Fibroblast of upper back skin (primary cell): ENCODE measurements around the gene SLC17A2.
A peak's percentile ranks its signal among the peaks of the same experiment; 100 is the strongest.

Experiments
- DNase-seq: peaks from one replicate; pipeline ENCODE4 v3.0.0-alpha.2; 2013

SLC17A2 gene

DNA sequence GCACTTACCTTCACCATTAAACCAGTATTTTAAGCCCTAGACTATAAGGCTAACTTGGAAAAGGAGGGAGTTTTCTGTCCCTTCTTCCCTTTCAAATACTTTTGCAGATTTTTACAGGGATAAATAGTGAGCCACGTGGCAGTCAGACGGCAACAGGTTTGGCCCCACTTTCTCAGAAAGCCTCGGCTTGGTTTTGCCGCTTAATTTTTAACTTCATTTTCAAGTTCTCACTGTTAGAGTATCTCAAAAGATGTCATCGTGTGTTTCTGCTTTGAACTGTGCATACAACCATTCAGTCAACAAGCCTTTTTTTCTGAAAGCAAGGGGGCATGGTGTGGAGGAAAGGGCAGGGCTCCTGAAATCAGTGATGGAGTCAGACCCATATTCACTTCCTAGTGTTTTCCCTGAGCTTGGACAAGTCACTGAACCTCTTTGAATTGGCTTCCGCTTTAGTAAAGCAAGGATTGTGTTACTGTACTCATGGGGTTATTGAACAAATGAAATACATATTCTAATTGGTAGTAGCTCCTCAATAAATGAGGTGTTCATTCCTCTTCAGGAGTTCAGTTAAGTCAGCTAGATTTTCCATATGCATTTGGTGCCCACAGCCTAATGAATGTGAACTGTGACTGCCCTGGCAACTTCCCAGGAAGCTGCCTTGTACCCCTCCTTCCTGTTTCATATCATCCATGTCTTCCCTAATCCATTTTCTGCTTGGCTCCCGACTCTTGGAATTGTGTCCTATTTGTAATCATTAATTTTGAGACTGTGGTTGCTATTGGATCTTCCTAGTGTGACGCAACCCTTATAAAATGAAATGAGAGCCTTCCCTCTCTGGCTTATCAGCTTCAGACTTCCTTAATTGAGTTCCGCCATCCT lies at the start of gene SLC17A2:
TSS of gene SLC17A2 (minus strand) at position 160 of the 879 bp plus-strand sequence. CDS start 4,895 bp downstream, outside the sequence.
- no peak for DNase-seq

DNA sequence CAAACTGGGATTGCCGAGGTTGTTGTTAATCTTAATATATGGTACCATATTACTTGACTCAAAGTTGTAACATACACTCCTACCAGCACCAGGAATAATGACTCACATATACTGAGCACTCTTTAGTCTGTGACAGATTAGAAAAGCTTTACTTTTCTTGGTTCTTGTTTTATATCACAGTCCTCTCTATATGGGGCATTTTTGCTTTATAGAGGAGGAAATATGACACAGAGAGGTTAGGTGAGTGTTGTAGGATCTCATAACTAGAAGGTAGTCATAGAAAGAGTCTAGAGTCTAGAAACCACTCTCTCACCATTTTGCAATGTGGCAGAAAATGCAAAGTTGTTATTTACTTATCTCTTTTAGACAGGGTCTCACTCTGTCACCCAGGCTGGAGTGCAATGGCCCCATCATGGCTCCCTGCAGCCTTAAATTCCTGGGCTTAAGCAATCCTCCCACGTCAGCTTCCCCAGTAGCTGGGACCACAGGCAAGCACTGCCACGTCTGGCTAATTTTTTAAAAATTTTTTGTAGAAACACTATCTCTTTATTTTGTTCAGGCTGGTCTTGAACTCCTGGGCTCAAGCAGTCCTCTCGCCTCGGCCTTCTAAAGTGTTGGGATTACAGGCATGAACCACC lies 45.6 kb upstream of the SLC17A2 start:
- no peak for DNase-seq

DNA sequence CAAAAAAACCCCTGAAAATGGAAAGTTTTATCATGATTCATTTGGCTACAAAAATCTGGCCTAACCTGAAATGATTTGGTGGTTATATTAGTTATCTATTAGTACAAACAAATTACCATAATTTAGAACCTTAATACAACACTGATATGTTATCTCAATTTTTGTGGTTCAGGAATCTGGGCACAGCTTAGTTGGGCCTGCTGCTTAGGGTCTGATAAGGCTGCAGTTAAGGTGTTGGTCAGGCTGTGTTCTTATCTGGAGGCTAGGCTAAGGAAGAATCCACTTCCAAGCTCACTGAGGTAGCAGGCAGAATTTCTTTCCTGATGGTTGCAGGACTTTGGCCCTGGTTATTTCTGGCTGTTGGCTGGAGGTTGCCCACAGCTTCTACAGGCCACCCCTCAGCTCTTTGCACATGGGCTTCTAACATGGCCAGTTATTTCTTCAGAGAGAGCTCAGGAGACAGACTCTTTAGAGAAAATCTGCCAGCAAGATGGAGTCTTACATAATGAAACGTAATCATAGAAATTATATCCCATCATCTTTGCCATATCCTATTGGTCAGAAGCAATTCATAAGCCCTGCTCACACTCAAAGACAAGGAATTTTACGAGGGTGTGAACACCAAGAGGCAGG lies 43.5 kb upstream of the SLC17A2 start:
- DNase-seq: no peak

- no peak for DNase-seq
These were observed 42.4 kb upstream of the SLC17A2 start for GRCh38 chr6:25972902-25973301.

DNA sequence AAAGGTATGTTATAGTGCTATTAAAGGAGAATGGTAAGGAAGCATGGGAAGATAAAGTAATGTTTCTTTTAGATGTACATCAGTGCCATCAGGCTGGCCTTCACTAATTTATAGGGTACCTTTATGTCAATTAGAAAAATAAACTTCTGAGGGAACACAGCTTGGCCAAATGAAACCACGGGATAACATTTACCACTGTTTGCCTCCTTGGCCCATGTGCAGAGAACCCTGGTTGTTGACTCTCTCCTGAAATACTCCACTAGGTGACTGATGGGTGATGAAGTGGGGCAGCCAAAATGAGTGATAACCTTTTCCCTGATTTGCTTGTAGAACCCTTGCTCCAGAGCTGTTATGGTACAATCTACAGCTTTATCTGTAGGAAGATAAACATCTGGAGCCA lies 41.6 kb upstream of the SLC17A2 start:
- DNase-seq: no peak

DNA sequence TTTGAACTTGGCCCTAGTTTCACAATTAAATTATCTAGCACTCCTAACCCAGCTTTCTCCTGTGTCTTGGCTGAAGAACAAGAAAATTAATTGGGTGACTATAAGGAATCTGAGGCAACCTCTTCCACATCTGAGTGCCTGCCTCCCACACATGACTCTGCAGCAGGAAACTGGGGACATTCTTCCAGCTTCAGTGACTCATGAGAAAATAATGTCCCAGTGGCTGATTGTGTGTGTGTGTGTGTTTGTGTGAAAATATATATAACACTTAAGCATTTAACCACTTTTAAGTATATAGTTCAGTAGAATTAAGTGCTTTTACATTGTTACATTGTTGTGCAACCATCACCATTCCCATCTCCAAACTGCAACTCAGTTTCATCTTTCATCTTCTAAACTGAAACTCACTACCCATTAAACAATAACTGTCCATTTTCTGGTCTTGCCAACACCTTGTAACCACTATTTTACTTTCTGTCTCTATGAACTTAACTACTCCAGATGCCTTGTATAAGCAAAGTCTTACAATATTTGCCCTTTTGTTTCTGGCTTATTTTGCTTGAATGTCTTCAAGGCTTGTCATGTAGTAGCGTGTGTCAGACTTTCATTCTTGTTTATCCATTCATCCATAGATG lies 40.8 kb upstream of the SLC17A2 start:
- peak; percentile 90 for DNase-seq

GRCh38 chr6:25968769-25969168 lies 38.3 kb upstream of the SLC17A2 start:
- no peak for DNase-seq

GRCh38 chr6:25966711-25967110 lies 36.2 kb upstream of the SLC17A2 start:
- no peak for DNase-seq

GRCh38 chr6:25965058-25965457 lies 34.6 kb upstream of the SLC17A2 start:
- DNase-seq: no peak

- peak; percentile 11 for DNase-seq
These were observed 33.1 kb upstream of the SLC17A2 start for GRCh38 chr6:25963426-25964123.

- DNase-seq: peak; percentile 86
These were observed 31.9 kb upstream of the SLC17A2 start, which contains the start of gene TRIM38 for GRCh38 chr6:25962149-25963127. Gene TRIM38 (plus strand): TSS chr6:25962802. CDS start chr6:25966523, 3,721 bp downstream.

DNA sequence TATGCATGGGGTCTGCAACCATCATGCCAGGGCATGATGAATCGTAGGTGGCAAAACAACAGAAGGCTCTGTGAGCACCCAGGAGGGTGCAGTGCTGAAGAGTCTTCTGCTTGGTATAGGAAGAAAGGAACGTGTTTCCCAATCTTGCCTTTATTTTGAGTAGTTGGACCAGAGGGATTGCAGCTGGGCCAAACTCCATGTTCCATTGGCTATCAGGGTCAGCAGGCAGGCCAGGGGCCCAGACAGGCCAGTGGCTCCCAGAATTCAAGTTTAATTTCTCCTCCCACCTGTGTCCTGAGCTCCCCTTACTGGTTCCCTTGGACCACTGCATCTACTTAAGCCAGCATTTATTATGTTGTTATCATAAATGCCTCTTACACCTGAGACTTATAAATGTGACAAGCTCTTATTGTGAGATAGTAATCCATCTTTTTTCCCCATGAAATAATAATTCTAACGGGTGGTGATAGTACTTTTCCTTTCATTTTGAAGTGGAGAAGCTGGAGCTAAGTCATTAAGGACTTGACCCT lies 31.2 kb upstream of the SLC17A2 start:
- DNase-seq: no peak

- no peak for DNase-seq
These were observed 30.2 kb upstream of the SLC17A2 start for GRCh38 chr6:25960734-25961133.

DNA sequence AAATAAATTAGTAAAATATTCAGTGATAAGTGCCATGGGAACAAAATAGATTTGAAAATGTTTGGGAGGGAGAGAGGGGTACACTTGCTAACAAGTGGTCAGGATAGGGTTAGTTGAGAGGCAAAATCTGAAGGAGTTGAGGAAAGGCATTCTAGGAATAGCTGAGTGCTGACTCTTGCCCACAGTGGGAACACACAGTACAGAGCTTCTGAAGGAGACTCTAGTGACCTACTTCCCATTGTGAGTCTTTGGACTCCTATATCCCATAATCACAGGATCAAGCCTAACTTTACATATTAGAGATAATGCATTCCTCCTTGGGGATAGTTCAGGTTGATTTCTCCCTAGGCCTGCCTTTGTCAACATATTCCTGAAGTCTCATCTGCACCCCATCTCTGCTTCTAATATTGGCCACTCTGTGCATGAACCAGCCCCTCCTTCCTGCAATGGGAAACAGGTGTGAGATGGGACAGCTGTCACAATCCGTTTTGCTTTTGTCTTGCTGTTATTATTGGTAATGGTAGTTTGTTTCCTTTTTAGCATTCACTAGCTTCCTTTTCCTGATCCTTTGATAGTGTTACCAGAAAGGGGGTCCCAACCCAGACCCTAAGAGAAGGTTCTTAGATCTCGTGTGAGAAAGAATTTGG lies 29.5 kb upstream of the SLC17A2 start:
- DNase-seq: no peak

DNA sequence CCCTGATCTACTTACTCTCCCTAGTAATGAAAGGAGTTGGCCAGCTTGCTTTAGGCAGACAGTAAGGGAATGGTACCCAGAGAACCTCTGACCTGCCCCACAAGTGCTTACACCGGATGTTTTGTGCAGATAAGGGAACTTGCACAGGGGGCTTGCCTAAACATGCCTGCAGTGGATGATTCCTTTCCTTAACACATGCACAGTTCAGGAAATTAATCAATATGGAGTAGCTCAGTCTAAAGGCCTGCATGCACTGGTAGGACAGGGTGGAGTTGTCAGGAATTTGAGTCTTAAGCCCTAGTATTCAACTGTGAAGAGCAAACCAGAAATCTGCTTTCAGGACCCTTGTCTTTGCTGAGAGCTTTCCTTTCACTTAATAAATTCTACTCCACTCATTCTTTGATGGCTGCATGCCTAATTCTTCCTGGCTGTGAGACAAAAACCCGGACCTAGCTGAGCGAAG lies 28.2 kb upstream of the SLC17A2 start:
- no peak for DNase-seq

DNA sequence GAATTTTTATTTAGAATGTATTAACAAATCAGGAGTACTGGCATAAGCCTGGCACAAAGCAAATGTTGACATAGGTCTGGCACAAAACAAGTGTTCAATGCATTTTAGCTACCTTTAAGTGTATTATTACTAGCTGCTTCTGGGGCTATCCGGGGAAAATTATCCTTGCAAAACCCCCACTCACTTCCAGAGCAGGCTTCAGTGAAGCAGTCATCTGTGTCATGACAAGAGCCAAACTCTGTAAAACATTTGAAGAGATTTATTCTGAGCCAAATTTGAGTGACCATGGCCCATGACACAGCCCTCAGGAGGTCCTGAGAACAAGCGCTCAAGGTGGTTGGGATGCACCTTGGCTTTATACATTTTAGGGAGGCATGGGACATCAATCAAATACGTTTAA lies 25.7 kb upstream of the SLC17A2 start:
- DNase-seq: no peak

DNA sequence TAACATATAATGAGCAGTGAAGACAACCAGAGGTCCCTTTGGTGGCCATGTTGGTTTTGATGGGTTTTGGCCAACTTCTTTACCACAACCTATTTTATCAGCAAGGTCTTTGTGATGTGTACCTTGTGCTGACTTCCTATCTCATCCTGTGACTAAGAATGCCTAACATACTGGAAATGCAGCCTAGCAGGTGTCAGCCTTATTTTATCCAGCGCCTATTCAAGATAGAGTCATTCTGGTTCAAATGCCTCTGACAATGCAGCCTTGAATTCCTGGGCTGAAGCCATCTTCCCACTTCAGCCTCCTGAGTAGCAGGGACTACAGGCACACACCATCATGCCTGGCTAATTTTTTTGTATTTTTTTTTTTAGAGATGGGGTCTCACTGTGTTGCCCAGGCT lies 24.3 kb upstream of the SLC17A2 start:
- DNase-seq: no peak

DNA sequence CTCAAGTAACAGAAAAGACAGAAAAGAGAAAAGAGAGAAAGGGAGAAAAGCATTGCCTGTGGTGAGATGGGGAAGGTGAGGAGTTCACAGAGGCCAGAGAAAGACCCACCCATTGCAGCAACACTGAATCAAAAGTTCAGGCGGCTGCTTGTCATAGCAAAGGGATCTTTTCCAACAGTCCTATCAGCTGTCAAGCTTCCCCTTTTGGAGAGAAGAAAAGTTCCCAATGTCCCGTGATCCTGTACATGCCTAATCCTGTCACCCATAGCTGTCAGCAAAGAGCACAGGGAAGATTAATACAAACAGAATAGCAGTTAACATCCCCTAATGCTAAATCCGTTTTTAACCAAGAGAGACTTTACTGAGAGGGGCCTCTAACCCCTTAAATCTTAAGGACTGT lies 23.2 kb upstream of the SLC17A2 start:
- DNase-seq: no peak

DNA sequence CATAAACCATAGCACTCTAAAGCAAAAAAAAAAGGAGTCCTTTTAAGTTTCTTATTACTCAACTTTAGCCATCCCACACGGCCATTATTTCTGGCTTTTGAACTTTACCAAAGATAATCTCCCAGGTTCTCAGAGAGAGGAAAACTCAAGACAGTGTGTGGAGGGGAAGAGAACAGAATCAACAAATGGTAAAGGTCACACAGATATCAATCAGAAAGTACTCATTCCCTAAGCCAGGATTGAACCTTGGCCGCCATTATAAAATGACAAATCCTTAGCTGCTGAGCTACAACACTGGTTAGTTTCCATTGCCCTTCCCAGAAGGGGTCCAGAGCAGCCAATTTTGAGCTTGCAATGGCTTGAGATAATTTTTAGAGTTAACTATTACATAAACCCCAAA lies 22.0 kb upstream of the SLC17A2 start:
- no peak for DNase-seq

GRCh38 chr6:25951296-25952032 lies 21.0 kb upstream of the SLC17A2 start:
- DNase-seq: no peak
